ENCODE measurements around the gene PDZRN4.

GRCh38 chr12:41202051-41202450 is 13.9 kb downstream of the PDZRN4 start:
- TF ChIP-seq ZNF565 (CRISPR knock-in tag; conservative IDR thresholded peaks at IDR 0.05; ENCODE audit: low read depth) (no peak), RARB (CRISPR knock-in tag; IDR thresholded peaks at IDR 0.05) (no peak), POU6F1 (CRISPR knock-in tag; IDR thresholded peaks at IDR 0.05; ENCODE audit: borderline replicate concordance, low read depth) (no peak), TOX (CRISPR knock-in tag; IDR thresholded peaks at IDR 0.05; ENCODE audit: borderline replicate concordance) (no peak)
- TF ChIP-seq, protein P1, sequence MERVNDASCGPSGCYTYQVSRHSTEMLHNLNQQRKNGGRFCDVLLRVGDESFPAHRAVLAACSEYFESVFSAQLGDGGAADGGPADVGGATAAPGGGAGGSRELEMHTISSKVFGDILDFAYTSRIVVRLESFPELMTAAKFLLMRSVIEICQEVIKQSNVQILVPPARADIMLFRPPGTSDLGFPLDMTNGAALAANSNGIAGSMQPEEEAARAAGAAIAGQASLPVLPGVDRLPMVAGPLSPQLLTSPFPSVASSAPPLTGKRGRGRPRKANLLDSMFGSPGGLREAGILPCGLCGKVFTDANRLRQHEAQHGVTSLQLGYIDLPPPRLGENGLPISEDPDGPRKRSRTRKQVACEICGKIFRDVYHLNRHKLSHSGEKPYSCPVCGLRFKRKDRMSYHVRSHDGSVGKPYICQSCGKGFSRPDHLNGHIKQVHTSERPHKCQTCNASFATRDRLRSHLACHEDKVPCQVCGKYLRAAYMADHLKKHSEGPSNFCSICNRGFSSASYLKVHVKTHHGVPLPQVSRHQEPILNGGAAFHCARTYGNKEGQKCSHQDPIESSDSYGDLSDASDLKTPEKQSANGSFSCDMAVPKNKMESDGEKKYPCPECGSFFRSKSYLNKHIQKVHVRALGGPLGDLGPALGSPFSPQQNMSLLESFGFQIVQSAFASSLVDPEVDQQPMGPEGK (CRISPR knock-in tag; IDR thresholded peaks at IDR 0.05; ENCODE audit: borderline replicate concordance), result no peak
